OCI-LY1 (cell line): ENCODE results near the gene TUBB1.

Experiments used
- H2AFZ ChIP-seq: fragments of 200-600 bp; sonication (generic), shearing (Covaris generic); 2 replicates; pipeline ENCODE4 v1.6.0; 2014; ENCODE audit warnings: antibody characterized with exemption, mild to moderate bottlenecking, low read length
- H3F3A ChIP-seq: fragments of 200-600 bp; sonication (generic), shearing (Covaris generic); 2 replicates; pipeline ENCODE4 v1.6.0; 2014; ENCODE audit warnings: mild to moderate bottlenecking, antibody characterized with exemption, low read length, moderate library complexity; ENCODE audit not compliant: insufficient read depth
- H3K27ac ChIP-seq: fragments of 200-600 bp; sonication (generic); 2 replicates; pipeline ENCODE4 v1.5.1; 2014; ENCODE audit warnings: low read length, mixed run types, mild to moderate bottlenecking, low read depth; ENCODE audit not compliant: poor library complexity, severe bottlenecking
- H3K27me3 ChIP-seq: fragments of 200-600 bp; sonication (generic); 2 replicates; pipeline ENCODE4 v1.6.0; 2014; ENCODE audit warnings: antibody characterized with exemption, mild to moderate bottlenecking, low read length, moderate library complexity; ENCODE audit not compliant: insufficient read depth
- H3K36me3 ChIP-seq: fragments of 200-600 bp; sonication (generic); 2 replicates; pipeline ENCODE4 v1.6.1; 2014; ENCODE audit warnings: mild to moderate bottlenecking, antibody characterized with exemption, low read length, moderate library complexity, mixed read lengths; ENCODE audit not compliant: insufficient read depth
- H3K4me1 ChIP-seq: fragments of 200-600 bp; sonication (generic); 2 replicates; pipeline ENCODE4 v1.5.1; 2014; ENCODE audit warnings: mild to moderate bottlenecking, low read length, moderate library complexity; ENCODE audit not compliant: insufficient read depth, severe bottlenecking
- H3K4me2 ChIP-seq: fragments of 200-600 bp; sonication (generic), shearing (Covaris generic); 2 replicates; pipeline ENCODE4 v1.6.1; 2014; ENCODE audit warnings: low read length
- H3K4me3 ChIP-seq: fragments of 200-600 bp; sonication (generic); 2 replicates; pipeline ENCODE4 v1.5.1; 2014; ENCODE audit warnings: low read length, low read depth, mild to moderate bottlenecking, mixed read lengths; ENCODE audit not compliant: poor library complexity, severe bottlenecking
- H3K79me2 ChIP-seq: fragments of 200-600 bp; shearing (Covaris generic); 2 replicates; pipeline ENCODE4 v1.6.1; 2016; ENCODE audit warnings: mixed run types, low read length, mixed read lengths; ENCODE audit not compliant: insufficient read depth
- H3K9ac ChIP-seq: fragments of 200-600 bp; sonication (generic), shearing (Covaris generic); 2 replicates; pipeline ENCODE4 v1.6.1; 2014; ENCODE audit warnings: mild to moderate bottlenecking, low read length, mixed read lengths
- H3K9me2 ChIP-seq: fragments of 200-600 bp; sonication (generic), shearing (Covaris generic); 2 replicates; pipeline ENCODE4 v1.6.1; 2014; ENCODE audit warnings: low read depth, mild to moderate bottlenecking, low read length, mixed read lengths
- H3K9me3 ChIP-seq: fragments of 200-600 bp; shearing (Covaris generic); 2 replicates; pipeline ENCODE4 v1.6.1; 2014; ENCODE audit warnings: low read length, mixed read lengths
- H4K20me1 ChIP-seq: fragments of 200-600 bp; sonication (generic), shearing (Covaris generic); 2 replicates; pipeline ENCODE4 v1.6.0; 2016; ENCODE audit warnings: mild to moderate bottlenecking, low read length; ENCODE audit not compliant: insufficient read depth
- EZH2 ChIP-seq: fragments of 200-600 bp; sonication (generic), shearing (Covaris generic); IDR thresholded peaks from 2 replicates; pipeline ENCODE4 v1.8.0; 2017; ENCODE audit warnings: borderline replicate concordance, mixed run types, mild to moderate bottlenecking, antibody characterized with exemption, low read length, moderate library complexity, mixed read lengths
- TF ChIP-seq, protein P1 (sequence below): fragments of 200-600 bp; sonication (generic), shearing (Covaris generic); IDR thresholded peaks from 2 replicates; pipeline ENCODE4 v1.5.1; 2017; ENCODE audit warnings: mild to moderate bottlenecking, antibody characterized with exemption, low read length, moderate library complexity, mixed read lengths

TUBB1 gene

DNA sequence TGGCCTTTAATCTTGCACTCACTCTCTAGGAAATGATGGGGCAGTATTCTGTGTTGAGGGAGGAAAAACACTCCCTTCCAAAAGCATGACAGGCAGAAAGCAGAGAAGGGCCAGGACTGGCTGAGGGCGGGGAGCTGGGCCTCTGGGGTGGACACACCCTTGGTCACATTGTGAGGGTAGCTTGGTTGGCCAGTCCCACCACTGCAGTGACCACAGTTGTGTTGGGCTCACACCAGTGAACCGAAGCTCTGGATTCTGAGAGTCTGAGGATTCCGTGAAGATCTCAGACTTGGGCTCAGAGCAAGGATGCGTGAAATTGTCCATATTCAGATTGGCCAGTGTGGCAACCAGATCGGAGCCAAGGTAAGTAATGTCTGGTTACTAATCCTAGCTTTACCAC is at the start of gene TUBB1:
TUBB1 (plus strand) TSS at position 213 of the 400 bp plus-strand sequence; CDS start at position 307, 94 bp downstream.
- no peaks in the 10 kb centered on the region for H3K79me2 ChIP-seq
- no peaks in the 10 kb centered on the region for H3K27me3 ChIP-seq
- peaks cover 22% of the 10 kb centered on the region for H3K36me3 ChIP-seq
- no peaks in the 10 kb centered on the region for H3F3A ChIP-seq
- no peak within 1 kb of the TSS for H3K27ac ChIP-seq
- H4K20me1 ChIP-seq, result no peaks in the 10 kb centered on the region
- H3K4me2 ChIP-seq, result no peak within 1 kb of the TSS
- H3K9me3 ChIP-seq, result no peaks in the 10 kb centered on the region
- H3K9ac ChIP-seq, result no peak within 1 kb of the TSS
- H3K4me3 ChIP-seq, result no peak within 1 kb of the TSS
- H2AFZ ChIP-seq, result no peak within 1 kb of the TSS
- peaks cover 24% of the 10 kb centered on the region for H3K4me1 ChIP-seq
- TF ChIP-seq, protein P1, sequence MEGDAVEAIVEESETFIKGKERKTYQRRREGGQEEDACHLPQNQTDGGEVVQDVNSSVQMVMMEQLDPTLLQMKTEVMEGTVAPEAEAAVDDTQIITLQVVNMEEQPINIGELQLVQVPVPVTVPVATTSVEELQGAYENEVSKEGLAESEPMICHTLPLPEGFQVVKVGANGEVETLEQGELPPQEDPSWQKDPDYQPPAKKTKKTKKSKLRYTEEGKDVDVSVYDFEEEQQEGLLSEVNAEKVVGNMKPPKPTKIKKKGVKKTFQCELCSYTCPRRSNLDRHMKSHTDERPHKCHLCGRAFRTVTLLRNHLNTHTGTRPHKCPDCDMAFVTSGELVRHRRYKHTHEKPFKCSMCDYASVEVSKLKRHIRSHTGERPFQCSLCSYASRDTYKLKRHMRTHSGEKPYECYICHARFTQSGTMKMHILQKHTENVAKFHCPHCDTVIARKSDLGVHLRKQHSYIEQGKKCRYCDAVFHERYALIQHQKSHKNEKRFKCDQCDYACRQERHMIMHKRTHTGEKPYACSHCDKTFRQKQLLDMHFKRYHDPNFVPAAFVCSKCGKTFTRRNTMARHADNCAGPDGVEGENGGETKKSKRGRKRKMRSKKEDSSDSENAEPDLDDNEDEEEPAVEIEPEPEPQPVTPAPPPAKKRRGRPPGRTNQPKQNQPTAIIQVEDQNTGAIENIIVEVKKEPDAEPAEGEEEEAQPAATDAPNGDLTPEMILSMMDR, result no peak
- TF ChIP-seq EZH2, result no peak
- no peaks in the 10 kb centered on the region for H3K9me2 ChIP-seq

DNA sequence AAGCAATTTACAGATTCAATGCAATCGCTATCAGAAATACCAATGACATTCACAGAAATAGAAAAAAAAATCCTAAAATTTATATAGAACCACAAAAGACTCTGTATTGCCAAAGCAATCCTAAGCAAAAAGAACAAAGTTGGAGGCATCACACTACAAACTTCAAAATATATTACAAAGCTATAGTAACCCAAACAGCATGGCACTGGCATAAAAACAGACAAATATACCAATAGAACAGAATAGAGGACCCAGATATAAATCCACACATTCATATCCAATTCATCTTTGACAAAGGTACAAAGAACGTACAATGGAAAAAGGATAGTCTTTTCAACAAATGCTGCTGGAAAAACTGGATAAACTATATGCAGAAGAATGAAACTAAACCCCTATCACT is 49.8 kb upstream of the TUBB1 start:
- TF ChIP-seq, protein P1, result no peak
- no peak for TF ChIP-seq EZH2
- peaks cover 6% of the 10 kb centered on the region; the same call in 1 of the 2 replicates for H3K27me3 ChIP-seq
- H3K27ac ChIP-seq, result no peak overlapping the region
- H3K4me3 ChIP-seq, result no peak overlapping the region
- no peaks in the 10 kb centered on the region for H3F3A ChIP-seq
- no peaks in the 10 kb centered on the region for H3K4me1 ChIP-seq
- no peak overlapping the region for H2AFZ ChIP-seq
- no peaks in the 10 kb centered on the region for H4K20me1 ChIP-seq
- no peaks in the 10 kb centered on the region for H3K79me2 ChIP-seq
- H3K36me3 ChIP-seq, result peaks cover 3% of the 10 kb centered on the region; the same call in 1 of the 2 replicates
- no peak overlapping the region for H3K4me2 ChIP-seq
- H3K9me2 ChIP-seq, result no peaks in the 10 kb centered on the region
- H3K9ac ChIP-seq, result no peak overlapping the region
- H3K9me3 ChIP-seq, result peaks cover 3% of the 10 kb centered on the region; the same call in 1 of the 2 replicates

- H3F3A ChIP-seq, result no peaks in the 10 kb centered on the region
- no peaks in the 10 kb centered on the region for H3K79me2 ChIP-seq
- no peak overlapping the region for H3K4me3 ChIP-seq
- peaks cover 3% of the 10 kb centered on the region; the same call in 1 of the 2 replicates for H3K36me3 ChIP-seq
- no peak overlapping the region for H2AFZ ChIP-seq
- peaks cover 6% of the 10 kb centered on the region; the same call in 1 of the 2 replicates for H3K27me3 ChIP-seq
- no peaks in the 10 kb centered on the region for H4K20me1 ChIP-seq
- H3K9me2 ChIP-seq, result no peaks in the 10 kb centered on the region
- H3K4me1 ChIP-seq, result no peaks in the 10 kb centered on the region
- no peak overlapping the region for H3K9ac ChIP-seq
- peaks cover 4% of the 10 kb centered on the region for H3K9me3 ChIP-seq
- H3K27ac ChIP-seq, result no peak overlapping the region
- no peak for TF ChIP-seq EZH2
- TF ChIP-seq, protein P1, result no peak
- no peak overlapping the region for H3K4me2 ChIP-seq
Measured at GRCh38 chr20:58970146-58970545, 49.1 kb upstream of the TUBB1 start.
